HAP-1 (cell line): Measurements from ENCODE around the gene NHLH2.

Experiments used
- DNase-seq, 2 experiments: peaks; one replicate each; pipeline ENCODE4 v3.0.0-alpha.2; 2016 to 2020; ENCODE audit warnings: low spot score in 2 of 2
- H3K27me3 ChIP-seq: fragments of 250-450 bp; sonication (Bioruptor Pico); 2 replicates; pipeline ENCODE4 v1.5.1; 2020; ENCODE audit warnings: low read depth, mild to moderate bottlenecking, moderate library complexity
- H3K36me3 ChIP-seq: fragments of 250-450 bp; sonication (Bioruptor Pico); replicated peaks from 2 replicates; pipeline ENCODE4 v1.5.1; 2020; ENCODE audit warnings: mild to moderate bottlenecking
- H3K4me1 ChIP-seq: fragments of 250-450 bp; sonication (Bioruptor Pico); 2 replicates; pipeline ENCODE4 v1.5.1; 2020; ENCODE audit warnings: mild to moderate bottlenecking
- H3K4me3 ChIP-seq: fragments of 250-450 bp; sonication (Bioruptor Pico); 2 replicates; pipeline ENCODE4 v1.5.1; 2020; ENCODE audit warnings: mild to moderate bottlenecking, moderate library complexity
- H3K9me3 ChIP-seq: fragments of 250-450 bp; sonication (Bioruptor Pico); 2 replicates; pipeline ENCODE4 v1.5.1; 2020; ENCODE audit warnings: mild to moderate bottlenecking, moderate library complexity
- in situ Hi-C: fragments of 300-500 bp; cut with MboI; formaldehyde crosslinking; loops from 3 replicates; pipeline ENCODE4 v1.14.3; 2020; ENCODE audit warnings: low sequenced_read_pairs, inconsistent platforms, mixed read lengths

NHLH2 gene

DNA sequence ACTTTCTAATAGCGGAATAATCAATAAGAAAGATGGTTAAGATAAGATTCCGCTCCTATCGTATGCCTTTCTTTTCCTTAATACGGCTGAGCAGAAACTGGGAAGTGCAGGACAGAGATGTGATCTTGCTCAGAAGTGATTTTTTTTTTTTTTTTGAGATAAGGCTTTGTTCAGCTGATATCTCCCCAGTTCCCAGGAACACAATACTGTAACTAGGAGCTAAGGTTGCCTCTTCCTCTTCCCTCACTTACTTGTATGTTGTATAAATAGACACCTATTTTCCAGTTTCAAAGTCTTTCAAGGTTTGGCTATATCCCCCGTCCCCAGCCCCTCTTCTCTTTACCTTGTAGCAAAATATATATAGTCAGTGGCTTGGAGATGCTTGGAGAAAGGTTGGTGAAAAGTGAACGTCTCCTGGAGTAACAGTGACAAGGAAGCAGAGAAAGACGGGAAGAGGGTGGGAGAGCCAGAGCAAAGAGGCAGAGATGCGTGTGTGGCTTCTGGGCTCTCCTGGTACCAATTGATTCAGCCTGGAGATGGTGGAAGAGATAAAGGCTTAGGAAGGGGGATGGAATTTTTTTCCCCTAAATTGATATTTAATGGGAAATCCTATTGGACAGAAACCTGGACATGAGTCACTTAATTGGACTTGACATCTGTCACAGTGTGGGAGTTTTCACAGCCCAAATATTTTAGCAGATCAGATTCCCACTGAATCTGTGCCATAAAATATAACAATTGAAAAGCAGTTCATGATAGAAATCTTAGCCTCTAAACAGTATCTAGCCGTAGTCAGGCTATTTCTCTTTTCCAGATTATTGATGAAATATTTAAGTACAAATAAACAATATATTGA is at the start of gene NHLH2:
Gene NHLH2 (minus strand): TSS at position 522 of the 856 bp plus-strand sequence. CDS start 2,754 bp downstream, outside the sequence.
- Histone ChIP-seq H3K4me3 (no peak within 1 kb of the TSS), H3K27me3 (no peaks in the 10 kb centered on the region), H3K36me3 (no peaks in the 10 kb centered on the region), H3K9me3 (no peaks in the 10 kb centered on the region), H3K4me1 (peaks cover 38% of the 10 kb centered on the region)
- in situ Hi-C loops = no loop called here
- DNase-seq = no peak

DNA sequence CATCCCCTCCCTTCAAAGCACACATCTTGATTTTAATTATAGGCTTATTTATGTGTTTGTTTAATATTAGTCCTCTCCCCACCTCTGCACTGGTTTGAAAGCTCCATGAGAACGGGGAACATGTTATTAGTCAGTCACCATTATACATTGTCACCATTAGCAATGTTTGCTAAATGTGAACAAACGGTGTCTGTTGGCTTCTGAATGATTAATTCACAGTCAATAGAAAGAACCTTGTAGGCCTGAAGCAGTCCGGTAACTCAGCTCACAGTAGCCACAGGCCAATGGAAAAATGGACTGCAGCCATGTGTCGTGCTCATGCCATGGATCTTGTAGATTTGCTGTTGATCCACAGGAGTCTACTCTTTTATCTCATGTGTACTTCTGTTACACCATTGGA is 49.7 kb upstream of the NHLH2 start:
- Histone ChIP-seq H3K36me3 (no peaks in the 10 kb centered on the region), H3K9me3 (no peaks in the 10 kb centered on the region), H3K4me3 (no peak overlapping the region), H3K4me1 (no peaks in the 10 kb centered on the region), H3K27me3 (no peaks in the 10 kb centered on the region)
- no peak for DNase-seq
- in situ Hi-C loops = no loop called here

DNA sequence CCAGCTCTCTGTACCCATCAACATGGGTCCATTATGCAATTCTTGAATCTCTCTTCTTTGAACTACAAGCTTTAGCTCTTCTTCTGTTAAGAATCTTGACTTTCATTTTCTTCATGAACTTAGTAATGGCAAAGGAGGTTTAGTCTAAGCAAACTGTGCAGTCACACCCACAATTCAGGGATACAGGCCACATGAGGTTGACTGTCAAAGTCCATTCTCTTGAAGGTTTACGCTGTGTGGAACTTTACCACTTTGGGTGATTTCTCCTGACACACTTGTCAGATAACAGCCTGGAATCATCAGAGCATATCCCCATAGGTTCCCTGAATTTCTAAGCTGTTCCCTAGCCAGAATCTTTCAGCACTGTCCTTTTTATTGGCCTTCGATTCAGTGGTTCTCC is 48.0 kb upstream of the NHLH2 start:
- in situ Hi-C loops = no loop called here
- Histone ChIP-seq H3K36me3 (no peaks in the 10 kb centered on the region), H3K4me1 (no peaks in the 10 kb centered on the region), H3K27me3 (no peaks in the 10 kb centered on the region), H3K4me3 (no peak overlapping the region), H3K9me3 (no peaks in the 10 kb centered on the region)
- DNase-seq = no peak

DNA sequence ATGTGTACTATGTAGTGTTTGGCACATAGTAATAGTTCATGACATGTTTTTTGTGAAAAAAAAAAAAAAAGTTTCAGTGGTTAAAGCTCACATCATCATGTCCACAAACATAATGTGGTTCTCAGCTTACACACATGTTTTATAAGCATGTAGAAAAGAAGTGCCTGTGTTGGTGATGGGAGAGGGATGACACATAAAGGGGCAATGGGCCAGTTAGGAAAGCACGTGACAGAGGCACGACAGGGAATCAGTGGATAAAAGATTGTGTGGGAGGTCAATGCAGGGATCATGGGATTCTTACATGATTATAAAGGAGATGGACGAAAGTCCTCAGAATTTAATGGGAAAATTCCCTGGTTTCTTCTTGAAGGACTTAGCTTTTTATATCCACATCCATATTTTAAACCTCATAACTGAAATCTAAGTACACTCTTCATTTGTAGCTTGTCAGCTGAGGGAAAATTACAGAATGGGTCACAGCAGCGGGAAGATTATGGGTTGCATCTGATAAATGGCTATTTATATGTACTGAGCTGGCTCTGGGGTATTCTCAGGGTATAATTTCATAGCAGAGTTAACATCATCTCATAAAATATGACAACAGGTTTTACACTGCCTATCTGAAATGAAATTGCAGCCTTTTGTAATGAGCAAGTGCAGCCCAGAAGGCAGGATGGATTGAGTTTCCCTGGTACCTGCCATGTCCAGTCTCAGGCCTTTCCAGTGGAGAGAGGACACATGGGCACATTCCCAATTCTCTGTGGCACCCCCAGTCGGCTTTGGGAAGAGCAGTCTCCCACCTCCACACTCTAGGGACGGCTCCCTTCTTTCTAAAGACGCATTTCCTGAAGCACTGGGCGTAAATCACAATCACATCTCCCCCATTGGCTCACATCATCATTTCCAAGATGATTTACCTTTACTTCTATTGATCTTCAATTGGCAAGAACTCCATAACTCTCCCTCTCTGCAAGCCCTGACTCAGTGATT is 42.3 kb upstream of the NHLH2 start:
- Histone ChIP-seq H3K36me3 (no peaks in the 10 kb centered on the region), H3K27me3 (no peaks in the 10 kb centered on the region)
- in situ Hi-C loops = no loop called here

DNA sequence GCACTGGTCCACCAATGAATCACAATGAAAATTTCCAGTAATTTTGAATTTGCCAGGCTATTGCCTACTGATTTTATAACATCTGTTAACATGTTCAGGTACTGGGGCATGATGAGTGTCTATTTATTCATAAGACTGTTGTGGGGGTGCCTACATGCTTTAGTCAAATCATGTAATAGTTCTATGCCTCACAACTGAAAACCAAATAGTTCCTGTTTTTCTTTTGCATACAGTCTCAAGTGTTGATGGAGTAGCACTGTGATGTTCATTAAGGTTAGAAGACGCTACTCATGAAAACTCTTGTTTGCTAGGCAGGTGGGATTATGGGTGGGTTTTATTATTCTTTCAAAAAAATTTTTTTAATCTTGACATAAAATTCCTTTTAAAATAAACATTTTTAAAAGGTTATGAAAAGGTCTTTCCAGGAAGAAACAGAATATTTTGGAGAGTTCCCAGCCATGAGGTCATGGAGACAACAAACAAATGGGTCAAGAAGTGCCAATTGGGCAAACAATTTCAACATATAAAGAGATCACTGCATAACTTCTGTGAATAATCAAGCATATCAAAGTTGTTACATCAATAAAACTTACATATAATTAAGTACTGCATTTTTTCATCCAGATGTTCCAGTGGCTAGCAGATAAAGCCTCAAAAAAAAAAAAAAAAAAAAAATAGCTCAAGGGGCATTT is 40.2 kb upstream of the NHLH2 start:
- H3K4me3 ChIP-seq = no peak overlapping the region
- in situ Hi-C loops = no loop called here
- H3K27me3 ChIP-seq = no peaks in the 10 kb centered on the region
- H3K4me1 ChIP-seq = no peaks in the 10 kb centered on the region
- DNase-seq = no peak
- H3K36me3 ChIP-seq = no peaks in the 10 kb centered on the region
- no peaks in the 10 kb centered on the region for H3K9me3 ChIP-seq

More for the DNA sequence above, 42.3 kb upstream of the NHLH2 start:
- Histone ChIP-seq H3K4me3 (no peak overlapping the region), H3K9me3 (no peaks in the 10 kb centered on the region), H3K4me1 (no peaks in the 10 kb centered on the region)
- DNase-seq = no peak

DNA sequence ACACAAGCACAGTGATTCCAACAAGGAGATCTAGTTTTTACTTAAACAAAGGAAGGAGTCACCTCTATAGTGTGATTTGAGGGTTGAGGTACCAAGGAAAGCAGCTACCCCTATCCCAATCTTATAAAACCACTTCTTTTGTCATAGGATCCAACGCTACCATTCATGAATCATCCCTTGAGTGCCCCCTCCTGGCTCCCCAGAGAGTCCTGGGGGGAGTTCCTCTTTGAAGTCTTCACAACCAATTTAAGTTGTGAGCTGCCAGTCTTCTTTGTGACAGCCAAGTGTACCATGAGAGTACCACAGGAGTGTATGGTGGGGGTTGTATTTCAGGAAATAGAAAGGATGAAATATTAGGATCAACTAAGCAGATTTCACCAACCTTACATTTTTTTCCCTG is 39.1 kb upstream of the NHLH2 start:
- Histone ChIP-seq H3K36me3 (no peaks in the 10 kb centered on the region), H3K27me3 (no peaks in the 10 kb centered on the region), H3K4me3 (no peak overlapping the region), H3K9me3 (no peaks in the 10 kb centered on the region), H3K4me1 (no peaks in the 10 kb centered on the region)
- in situ Hi-C loops = no loop called here
- DNase-seq = peak in 1 of 2 experiments; percentile 27

DNA sequence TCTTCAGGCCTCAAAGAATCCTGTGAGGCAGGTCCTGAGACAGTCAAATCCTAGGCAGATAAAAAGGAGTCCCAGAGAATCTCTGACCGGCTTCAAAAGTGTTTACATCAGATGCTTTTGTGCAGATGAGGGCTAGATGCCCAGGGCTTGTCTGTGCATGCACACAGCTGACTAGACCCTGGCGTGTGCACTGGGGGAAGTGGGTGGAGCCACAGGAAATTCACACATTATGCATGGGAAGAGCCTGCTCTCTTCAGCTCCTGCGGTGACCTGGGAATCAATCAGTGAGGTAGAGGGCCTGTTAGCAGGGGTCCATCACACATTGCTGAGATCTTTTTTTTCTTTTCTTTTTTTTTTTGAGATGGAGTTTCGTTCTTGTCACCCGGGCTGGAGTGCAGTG is 36.6 kb upstream of the NHLH2 start:
- no peaks in the 10 kb centered on the region for H3K4me1 ChIP-seq
- DNase-seq = peak; percentile 11 to 62
- no peaks in the 10 kb centered on the region for H3K9me3 ChIP-seq
- in situ Hi-C loops = no loop called here
- H3K27me3 ChIP-seq = no peaks in the 10 kb centered on the region
- no peak overlapping the region for H3K4me3 ChIP-seq
- no peaks in the 10 kb centered on the region for H3K36me3 ChIP-seq

DNA sequence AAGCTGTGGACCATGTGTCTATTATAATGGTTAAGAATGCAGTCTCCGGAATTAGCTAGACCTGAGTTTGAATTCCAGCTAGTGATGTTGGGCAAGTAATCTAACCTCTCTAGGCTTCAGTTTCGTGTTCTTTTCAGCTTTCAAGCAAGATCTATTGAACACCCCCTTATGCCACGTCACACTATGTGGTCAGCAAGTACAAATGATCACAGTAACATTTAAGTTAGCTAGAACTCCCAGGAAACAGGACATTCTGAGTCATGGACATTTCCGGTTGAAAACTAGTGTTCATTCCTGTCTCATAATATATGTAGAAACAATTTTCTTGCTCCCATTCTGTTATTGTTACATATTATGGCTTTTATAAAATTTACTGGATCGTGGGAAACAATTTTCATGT is 34.0 kb upstream of the NHLH2 start:
- no peak overlapping the region for H3K4me3 ChIP-seq
- H3K4me1 ChIP-seq = no peaks in the 10 kb centered on the region
- DNase-seq = no peak
- no peaks in the 10 kb centered on the region for H3K36me3 ChIP-seq
- in situ Hi-C loops = no loop called here
- H3K27me3 ChIP-seq = no peaks in the 10 kb centered on the region
- H3K9me3 ChIP-seq = no peaks in the 10 kb centered on the region

DNA sequence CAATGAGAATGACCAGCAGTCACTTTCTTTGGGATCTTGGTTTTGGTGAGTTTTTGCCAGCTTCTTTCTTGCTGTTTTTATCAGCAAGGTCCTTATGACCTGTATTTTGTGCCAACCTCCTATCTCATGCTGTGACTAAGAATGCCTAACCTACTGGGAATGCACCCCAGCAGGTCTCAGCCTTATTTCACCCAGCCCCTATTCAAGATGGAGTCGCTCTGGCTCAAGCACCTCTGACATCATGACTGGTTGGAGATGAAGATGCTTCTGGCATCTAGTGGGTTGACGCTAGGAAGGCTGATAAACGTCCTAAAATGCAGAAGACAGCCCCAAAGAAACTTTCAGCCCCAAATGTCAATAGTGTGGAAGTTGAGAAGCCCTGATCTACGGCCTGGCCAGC is 33.6 kb upstream of the NHLH2 start:
- no peak overlapping the region for H3K4me3 ChIP-seq
- in situ Hi-C loops = no loop called here

DNA sequence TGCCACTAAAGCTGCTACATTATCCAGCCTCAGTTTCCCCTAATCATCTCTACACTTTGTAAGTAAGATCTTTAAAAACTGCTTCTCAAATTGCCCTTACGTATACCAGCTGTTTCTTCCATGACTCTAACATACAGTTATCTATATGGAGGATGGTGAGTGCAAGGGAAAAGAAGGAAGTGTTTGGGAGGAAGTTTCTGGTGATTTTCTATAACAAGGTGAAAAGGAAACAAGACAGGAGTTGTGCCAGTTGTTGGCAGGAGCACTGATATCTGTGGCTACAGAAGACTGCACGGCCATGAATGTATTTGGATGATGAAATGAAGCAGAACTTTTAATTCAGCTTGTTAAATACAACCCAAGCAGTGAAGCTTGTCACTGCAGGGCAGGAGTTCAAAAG is 32.3 kb upstream of the NHLH2 start:
- no peaks in the 10 kb centered on the region for H3K27me3 ChIP-seq
- no peaks in the 10 kb centered on the region for H3K36me3 ChIP-seq
- in situ Hi-C loops = no loop called here
- H3K9me3 ChIP-seq = no peaks in the 10 kb centered on the region
- H3K4me3 ChIP-seq = no peak overlapping the region
- H3K4me1 ChIP-seq = no peaks in the 10 kb centered on the region
- DNase-seq = no peak

More for the DNA sequence above, 33.6 kb upstream of the NHLH2 start:
- Histone ChIP-seq H3K9me3 (no peaks in the 10 kb centered on the region), H3K4me1 (no peaks in the 10 kb centered on the region), H3K36me3 (no peaks in the 10 kb centered on the region), H3K27me3 (no peaks in the 10 kb centered on the region)
- DNase-seq = no peak

DNA sequence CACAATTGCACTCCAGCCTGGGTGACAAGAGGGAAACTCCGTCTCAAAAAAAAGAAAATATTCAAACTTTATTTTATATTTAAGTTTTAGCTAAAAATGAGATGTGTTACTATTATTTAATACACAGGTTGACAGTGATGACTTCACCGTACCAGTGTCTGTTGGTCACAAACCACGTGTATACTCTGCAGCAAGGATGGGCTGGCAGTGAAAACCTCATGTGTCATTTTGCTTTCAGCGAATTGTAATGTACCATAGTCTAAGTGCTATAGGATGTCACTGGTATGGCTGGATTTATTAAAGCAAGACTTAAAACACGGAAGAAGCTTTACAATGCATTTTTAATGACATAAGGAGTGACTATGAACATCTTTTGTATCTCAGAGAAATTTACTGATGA is 28.1 kb upstream of the NHLH2 start:
- Histone ChIP-seq H3K9me3 (no peaks in the 10 kb centered on the region), H3K4me3 (no peak overlapping the region), H3K4me1 (no peaks in the 10 kb centered on the region), H3K36me3 (no peaks in the 10 kb centered on the region), H3K27me3 (no peaks in the 10 kb centered on the region)
- DNase-seq = no peak
- in situ Hi-C loops = no loop called here

DNA sequence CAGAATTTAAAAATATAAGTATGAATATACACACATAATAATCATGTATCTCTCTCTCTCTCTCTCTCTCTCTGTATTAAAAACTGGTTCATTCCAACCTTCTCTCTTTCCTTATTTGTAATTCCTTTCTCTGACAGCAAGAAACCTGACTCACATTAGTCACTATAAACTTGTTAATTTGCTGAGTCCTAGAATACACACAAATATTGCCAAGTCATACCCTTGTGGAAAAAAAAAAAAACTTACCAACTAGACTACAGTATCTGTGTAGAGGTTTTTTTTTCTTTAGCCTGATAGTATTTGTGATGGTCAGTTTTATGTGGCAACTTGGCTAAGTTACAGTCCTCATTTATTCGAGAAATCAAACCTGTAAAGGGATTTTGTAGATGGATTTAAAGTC is 26.3 kb upstream of the NHLH2 start:
- Histone ChIP-seq H3K9me3 (no peaks in the 10 kb centered on the region), H3K27me3 (no peaks in the 10 kb centered on the region)
- in situ Hi-C loops = no loop called here

DNA sequence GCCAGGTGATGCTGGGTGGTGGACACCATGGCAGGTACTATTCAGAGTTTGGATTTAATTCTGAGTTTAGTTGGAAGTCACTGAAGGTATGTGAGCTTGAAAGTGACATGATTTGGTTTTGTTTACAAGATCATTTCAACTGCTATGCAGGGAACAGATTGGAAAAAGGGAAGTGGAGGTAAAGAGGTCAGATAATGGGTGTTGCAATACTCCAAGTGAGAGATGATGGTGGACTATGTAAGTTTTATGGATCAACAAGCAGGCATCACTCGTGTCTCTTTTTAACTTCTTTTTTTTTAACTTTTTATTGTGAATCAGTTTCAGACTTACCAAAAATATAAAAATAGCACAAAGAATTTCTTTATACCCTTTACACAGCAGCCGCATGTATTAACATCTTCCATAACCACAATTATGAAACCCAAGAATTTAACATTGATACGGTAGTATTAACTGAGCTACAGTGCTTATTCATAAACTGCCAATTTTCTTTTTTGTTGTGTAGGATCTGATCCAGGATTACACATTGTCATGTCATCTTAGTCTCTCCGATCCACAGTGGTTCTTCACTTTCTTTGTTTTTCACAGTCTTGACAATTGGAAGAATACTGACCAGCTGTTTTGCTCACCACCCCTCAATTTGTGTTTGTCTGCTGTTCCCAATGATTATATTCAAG is 24.9 kb upstream of the NHLH2 start:
- Histone ChIP-seq H3K9me3 (no peaks in the 10 kb centered on the region), H3K4me3 (no peak overlapping the region), H3K27me3 (no peaks in the 10 kb centered on the region), H3K4me1 (no peaks in the 10 kb centered on the region), H3K36me3 (no peaks in the 10 kb centered on the region)
- DNase-seq = no peak
- in situ Hi-C loops = no loop called here

More for the DNA sequence above, 26.3 kb upstream of the NHLH2 start:
- no peaks in the 10 kb centered on the region for H3K4me1 ChIP-seq
- H3K4me3 ChIP-seq = no peak overlapping the region
- no peaks in the 10 kb centered on the region for H3K36me3 ChIP-seq
- no peak for DNase-seq
